ENCODE data around the gene RABGGTA. TPM values are rescaled to one million over a fixed set of nuclear protein-coding genes. Genes with fewer than 3 reads are reported as not detected.

The RABGGTA gene
- total RNA-seq, 1 donor from 2014 or later = 32.6 TPM

DNA sequence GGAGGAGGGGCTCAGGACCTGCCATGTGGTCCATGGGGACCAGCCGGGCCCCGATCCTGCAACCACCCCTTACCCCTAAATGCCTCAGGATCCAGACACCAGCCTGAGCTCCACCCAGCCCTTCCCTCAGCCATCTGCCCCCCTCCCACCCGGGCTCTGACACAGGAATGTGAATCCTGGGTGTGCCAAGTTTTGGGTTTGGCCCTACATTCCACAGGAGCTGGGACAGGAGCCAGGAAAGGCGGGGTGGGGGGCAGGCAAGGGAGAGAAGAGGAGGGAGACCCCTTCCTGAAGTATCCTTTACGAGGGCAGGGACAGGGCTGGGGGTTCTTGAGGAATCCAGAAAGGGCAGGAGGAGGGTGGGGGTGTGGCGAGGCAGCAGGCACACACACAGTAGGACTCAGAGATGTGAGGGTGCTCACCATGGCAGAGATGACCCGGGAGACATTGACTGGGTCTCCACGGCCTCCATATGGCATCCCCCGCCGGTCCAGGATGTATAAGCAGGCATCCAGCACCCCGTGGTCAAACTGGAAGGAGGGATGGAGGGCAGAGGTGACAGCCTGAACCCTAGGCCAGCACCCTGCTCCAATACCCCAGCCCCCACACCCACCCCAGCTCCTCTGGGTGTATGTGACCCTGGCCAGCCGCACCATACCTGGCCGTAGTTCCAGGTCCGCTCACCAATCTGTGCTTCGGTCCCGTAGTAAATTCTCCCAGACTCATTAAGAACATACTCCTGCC lies 11.9 kb downstream of the RABGGTA start:
- DNase-seq (ENCODE audit: low read depth) (peak; percentile 48), FAIRE-seq (no peak)
- no peaks in the 10 kb centered on the region for H3K27me3 ChIP-seq (ENCODE audit: control insufficient read depth, insufficient read depth, low read length)
- no peak overlapping the region for H3K4me3 ChIP-seq (ENCODE audit: low read depth, low read length)
- TF ChIP-seq, protein P1, sequence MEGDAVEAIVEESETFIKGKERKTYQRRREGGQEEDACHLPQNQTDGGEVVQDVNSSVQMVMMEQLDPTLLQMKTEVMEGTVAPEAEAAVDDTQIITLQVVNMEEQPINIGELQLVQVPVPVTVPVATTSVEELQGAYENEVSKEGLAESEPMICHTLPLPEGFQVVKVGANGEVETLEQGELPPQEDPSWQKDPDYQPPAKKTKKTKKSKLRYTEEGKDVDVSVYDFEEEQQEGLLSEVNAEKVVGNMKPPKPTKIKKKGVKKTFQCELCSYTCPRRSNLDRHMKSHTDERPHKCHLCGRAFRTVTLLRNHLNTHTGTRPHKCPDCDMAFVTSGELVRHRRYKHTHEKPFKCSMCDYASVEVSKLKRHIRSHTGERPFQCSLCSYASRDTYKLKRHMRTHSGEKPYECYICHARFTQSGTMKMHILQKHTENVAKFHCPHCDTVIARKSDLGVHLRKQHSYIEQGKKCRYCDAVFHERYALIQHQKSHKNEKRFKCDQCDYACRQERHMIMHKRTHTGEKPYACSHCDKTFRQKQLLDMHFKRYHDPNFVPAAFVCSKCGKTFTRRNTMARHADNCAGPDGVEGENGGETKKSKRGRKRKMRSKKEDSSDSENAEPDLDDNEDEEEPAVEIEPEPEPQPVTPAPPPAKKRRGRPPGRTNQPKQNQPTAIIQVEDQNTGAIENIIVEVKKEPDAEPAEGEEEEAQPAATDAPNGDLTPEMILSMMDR (IDR thresholded peaks at IDR 0.05; ENCODE audit: insufficient read depth, low read length, severe bottlenecking) = no peak
- H3K36me3 ChIP-seq (ENCODE audit: control insufficient read depth, insufficient read depth, low read length) = peaks cover 32% of the 10 kb centered on the region

DNA sequence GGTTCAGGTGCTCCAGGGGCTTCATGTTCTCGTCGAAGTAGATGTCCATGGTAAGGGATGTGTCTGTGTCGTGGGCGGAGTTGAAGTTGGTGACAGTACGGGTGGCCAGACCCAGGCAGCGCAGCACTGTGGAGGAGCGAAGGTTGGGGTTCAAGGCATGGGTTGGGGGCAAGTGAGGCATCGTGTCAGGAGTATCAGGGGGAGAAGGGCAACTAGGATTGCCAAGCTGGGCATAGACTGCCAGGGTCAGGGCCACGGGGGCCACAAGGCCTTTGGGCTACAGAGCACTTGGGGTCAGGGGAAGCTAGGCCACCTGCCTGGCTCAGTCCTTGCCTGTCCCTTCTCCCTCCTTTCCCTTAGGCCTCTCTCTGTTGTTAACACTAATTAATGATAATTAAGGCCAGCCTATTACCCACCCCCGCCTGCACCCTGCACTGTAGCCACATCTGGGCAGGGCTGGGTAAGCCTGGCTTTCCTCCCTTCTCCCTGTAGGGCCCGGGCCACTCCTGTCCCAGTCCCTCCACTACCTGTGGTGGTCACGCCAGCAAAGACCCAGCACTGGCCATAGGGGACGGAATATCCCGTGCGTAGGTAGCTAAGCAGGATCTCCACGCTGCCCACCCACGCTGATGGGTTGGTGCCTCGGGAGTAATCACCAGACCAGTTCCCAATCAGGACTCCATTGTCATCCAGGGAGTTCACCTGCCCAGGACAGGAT lies 12.7 kb downstream of the RABGGTA start:
- TF ChIP-seq, protein P1 (IDR thresholded peaks at IDR 0.05; ENCODE audit: insufficient read depth, low read length, severe bottlenecking) = no peak
- Histone ChIP-seq H3K27me3 (ENCODE audit: control insufficient read depth, insufficient read depth, low read length) (no peaks in the 10 kb centered on the region), H3K36me3 (ENCODE audit: control insufficient read depth, insufficient read depth, low read length) (peaks cover 38% of the 10 kb centered on the region), H3K4me3 (ENCODE audit: low read depth, low read length) (no peak overlapping the region)
- DNase-seq (ENCODE audit: low read depth) (no peak), FAIRE-seq (no peak)

DNA sequence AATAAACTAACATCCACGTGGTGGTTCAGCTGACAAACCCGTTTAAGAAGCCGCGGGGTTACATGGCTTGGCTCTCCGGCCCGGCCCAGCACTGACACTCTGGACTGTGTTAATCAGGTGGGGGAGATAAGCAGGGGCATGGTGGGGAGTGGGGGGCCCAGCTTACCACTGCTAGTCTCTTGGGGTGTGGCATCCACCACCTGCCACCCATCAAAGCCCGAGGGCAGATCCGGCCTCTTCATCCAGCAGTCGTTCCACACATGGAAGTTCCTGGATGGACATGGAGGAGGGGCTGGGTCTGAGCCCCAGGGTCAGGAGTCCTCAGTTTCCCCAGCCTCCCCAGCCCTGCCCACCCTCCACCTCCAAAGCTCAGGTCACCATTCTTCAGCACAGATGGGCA lies 13.3 kb downstream of the RABGGTA start:
- TF ChIP-seq, protein P1 (IDR thresholded peaks at IDR 0.05; ENCODE audit: insufficient read depth, low read length, severe bottlenecking) = no peak
- DNase-seq (ENCODE audit: low read depth) (no peak), FAIRE-seq (no peak)
- no peaks in the 10 kb centered on the region for H3K27me3 ChIP-seq (ENCODE audit: control insufficient read depth, insufficient read depth, low read length)
- H3K4me3 ChIP-seq (ENCODE audit: low read depth, low read length) = no peak overlapping the region
- H3K36me3 ChIP-seq (ENCODE audit: control insufficient read depth, insufficient read depth, low read length) = peaks cover 42% of the 10 kb centered on the region

DNA sequence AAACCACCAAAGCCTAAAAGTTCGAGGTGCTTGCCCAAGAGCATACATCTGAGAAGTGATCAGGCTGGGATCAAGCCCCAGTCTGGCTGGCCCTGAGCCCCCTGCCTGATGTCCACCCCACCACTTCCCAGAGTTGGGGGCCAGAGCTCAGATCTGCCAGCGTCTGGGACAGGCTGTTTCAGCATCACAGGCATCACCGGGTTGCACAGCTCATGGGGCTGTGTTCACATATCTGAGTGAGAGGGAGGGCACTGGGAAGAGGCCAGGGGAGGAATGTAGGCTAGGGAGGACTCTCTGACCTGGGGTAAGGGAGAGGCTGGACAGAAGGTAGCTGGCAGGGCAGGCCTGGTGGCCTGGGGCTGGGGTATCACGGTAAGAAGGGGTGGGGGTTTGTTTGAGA lies 14.4 kb downstream of the RABGGTA start:
- peaks cover 47% of the 10 kb centered on the region for H3K36me3 ChIP-seq (ENCODE audit: control insufficient read depth, insufficient read depth, low read length)
- no peaks in the 10 kb centered on the region for H3K27me3 ChIP-seq (ENCODE audit: control insufficient read depth, insufficient read depth, low read length)
- H3K4me3 ChIP-seq (ENCODE audit: low read depth, low read length) = no peak overlapping the region
- DNase-seq (ENCODE audit: low read depth) (no peak), FAIRE-seq (no peak)
- TF ChIP-seq, protein P1 (IDR thresholded peaks at IDR 0.05; ENCODE audit: insufficient read depth, low read length, severe bottlenecking) = no peak

DNA sequence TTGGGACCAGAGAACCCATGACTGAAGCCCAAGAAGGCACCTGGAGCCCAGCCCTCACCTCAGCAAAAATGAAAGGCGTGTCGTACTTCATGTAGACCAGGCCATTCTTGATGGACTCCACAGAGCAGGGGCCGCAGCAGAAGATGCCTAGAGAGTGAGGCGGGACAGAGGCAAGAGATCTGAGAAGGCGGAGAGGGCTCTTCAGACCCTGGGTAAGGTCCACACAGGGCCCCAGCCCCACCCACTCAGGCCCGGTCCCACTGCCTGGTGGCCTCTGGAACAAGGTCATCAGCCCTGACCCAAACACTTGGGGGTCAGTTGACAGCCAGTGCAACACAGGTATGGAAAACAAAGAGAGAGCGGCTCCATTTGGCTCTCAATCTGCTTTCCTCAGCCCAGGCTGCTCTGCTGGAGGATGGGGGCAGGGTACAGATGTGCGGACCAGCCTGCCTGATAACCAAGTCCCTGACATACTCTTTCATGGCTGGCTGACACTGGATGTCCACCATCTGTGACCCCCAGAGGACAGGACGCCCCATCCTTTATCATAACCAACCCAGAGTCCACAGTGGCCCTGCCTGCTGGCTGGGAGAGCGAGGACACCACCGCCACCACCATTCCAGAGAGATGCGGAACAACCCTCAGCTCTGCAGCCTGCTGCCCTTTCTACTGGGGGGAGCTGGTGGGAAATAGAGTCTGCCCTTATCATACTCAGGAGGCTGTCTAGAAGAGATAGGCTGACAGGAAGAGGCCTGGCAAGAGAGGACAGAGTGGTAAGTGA lies 15.3 kb downstream of the RABGGTA start:
- no peak for FAIRE-seq
- peaks cover 44% of the 10 kb centered on the region for H3K36me3 ChIP-seq (ENCODE audit: control insufficient read depth, insufficient read depth, low read length)
- TF ChIP-seq, protein P1 (IDR thresholded peaks at IDR 0.05; ENCODE audit: insufficient read depth, low read length, severe bottlenecking) = no peak
- no peaks in the 10 kb centered on the region for H3K27me3 ChIP-seq (ENCODE audit: control insufficient read depth, insufficient read depth, low read length)
- H3K4me3 ChIP-seq (ENCODE audit: low read depth, low read length) = no peak overlapping the region
- no peak for DNase-seq (ENCODE audit: low read depth)
